C4-2B (cell line): Measurements from ENCODE around the gene BICRA.
A peak's percentile ranks its signal among the peaks of the same experiment; 100 is the strongest.

Experiments
- H3K27ac ChIP-seq: fragments of 450-650 bp; 2 replicates; pipeline ENCODE4 v1.5.1; 2017
- ZFX ChIP-seq: fragments of 450-650 bp; IDR thresholded peaks from 2 replicates; pipeline ENCODE4 v1.6.1; 2017
- TF ChIP-seq, protein P1 (sequence below): fragments of 450-650 bp; conservative IDR thresholded peaks from 2 replicates; pipeline ENCODE4 v1.5.1; 2017; ENCODE audit warnings: mild to moderate bottlenecking

BICRA gene

DNA sequence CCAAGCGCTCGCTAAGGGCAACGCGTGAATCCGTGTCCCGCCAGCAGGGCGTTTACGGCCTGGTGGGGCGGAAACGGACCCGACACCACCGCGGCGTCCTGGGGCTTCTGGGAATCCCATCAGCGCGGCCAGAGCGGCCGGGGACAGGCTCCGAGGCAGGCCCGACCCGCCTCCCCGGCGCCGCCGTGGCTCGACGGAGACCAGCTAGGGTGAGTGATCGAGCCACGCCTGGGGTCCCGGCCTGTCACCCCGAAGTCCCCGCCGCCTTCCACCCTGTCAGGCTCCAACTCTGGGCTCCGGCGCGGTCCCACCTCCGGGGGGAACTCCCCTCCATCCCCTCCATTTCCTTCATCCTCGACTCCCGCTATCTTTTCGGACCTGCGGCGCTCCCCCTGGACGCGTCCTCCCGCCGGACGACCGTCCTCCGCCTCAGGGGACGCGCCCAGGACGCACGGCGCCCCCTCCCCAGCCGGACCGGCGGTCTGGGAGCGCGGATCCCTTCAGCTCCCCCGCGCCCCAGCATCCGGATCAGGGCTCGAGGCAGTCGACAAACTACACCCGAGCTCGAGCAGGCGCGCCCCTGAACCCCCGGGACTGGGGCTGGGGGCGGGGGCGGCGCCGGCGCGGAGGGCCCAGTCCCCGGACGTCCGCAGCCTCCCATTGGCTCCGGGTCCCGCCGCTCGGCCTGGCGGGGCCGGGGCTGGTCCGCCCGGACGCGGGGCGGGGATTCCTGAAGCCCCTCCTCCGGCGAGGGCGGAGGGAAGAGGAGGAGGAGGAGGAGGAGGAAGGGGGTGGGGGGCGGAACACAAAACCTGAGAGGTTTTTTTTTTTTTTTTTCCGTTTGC, 638 bp upstream of the BICRA start:
- peak; percentile 65 for TF ChIP-seq ZFX
- TF ChIP-seq, protein P1, sequence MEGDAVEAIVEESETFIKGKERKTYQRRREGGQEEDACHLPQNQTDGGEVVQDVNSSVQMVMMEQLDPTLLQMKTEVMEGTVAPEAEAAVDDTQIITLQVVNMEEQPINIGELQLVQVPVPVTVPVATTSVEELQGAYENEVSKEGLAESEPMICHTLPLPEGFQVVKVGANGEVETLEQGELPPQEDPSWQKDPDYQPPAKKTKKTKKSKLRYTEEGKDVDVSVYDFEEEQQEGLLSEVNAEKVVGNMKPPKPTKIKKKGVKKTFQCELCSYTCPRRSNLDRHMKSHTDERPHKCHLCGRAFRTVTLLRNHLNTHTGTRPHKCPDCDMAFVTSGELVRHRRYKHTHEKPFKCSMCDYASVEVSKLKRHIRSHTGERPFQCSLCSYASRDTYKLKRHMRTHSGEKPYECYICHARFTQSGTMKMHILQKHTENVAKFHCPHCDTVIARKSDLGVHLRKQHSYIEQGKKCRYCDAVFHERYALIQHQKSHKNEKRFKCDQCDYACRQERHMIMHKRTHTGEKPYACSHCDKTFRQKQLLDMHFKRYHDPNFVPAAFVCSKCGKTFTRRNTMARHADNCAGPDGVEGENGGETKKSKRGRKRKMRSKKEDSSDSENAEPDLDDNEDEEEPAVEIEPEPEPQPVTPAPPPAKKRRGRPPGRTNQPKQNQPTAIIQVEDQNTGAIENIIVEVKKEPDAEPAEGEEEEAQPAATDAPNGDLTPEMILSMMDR = no peak; the same call in 1 of the 2 replicates
- peak overlapping the region; percentile 100 for H3K27ac ChIP-seq

DNA sequence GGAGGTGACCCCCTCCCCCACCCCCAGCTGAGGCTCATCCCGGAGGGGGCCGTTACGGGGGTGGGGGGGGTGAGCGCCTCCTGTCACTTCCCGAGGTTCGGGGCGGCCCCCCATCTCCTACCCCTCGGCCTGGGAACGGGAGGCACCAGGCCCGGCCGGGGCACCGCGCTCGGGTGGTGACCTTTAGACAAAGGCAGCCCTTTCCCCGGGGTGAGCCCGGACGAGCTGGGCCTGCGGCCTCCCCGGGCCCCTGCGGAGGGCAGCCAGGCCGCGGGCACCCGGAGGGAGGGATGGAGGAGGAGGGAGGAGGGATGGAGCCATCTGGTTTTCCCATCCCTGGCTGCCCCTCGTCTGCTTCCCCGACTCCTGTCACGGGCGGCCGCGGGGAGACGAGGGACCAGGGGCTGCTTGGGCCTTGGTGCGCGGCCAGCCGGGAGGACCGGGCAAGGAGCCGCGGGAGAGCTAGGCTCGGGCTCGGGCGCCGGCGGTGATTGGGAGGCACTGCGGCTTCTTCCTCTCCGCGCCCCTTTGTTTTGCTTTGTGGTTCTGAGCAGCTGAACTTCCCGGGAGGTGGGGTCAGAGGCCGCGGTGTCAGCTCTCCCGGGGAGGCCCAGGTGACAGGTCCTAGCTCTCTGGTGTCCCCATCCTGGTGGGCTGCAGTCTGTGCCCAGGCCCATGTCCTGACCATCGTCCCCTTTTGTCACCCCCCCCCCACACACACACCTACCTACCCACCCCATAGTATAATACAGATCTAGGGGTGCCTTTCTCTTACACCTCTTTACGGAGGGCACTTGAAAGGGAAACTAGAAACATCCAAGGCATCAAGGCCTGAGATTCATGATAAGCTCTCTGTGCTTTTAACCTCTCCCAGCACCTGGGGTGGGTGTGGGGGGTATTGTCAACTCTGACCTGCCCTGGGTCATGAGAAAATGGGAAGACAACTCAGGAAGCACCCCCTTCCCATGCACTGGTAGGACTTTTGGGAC, 1.3 kb downstream of the BICRA start:
- TF ChIP-seq, protein P1 = no peak
- TF ChIP-seq ZFX = peak; percentile 63
- peak overlapping the region; percentile 100 for H3K27ac ChIP-seq

DNA sequence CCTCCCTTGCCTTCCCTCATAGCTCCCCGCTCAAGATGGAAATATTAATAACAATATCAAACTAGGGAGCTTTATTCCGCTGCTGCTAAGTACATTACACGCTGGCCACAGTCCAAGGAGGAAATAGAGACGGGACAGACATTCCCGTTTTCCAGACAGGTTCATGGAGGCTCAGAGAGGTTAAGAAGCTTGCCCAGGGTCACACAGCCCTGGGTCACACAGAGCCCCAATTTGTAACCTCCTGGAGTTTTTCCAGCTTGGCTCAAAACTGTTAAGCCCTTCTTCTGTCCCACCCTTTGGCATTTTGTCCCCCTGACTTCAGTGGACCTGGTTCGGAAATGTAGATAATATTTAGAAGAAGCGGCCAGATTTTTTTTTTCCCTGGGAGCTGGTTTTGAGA, 2.0 kb downstream of the BICRA start:
- H3K27ac ChIP-seq = peak overlapping the region; percentile 100
- TF ChIP-seq ZFX = no peak
- TF ChIP-seq, protein P1 = no peak

DNA sequence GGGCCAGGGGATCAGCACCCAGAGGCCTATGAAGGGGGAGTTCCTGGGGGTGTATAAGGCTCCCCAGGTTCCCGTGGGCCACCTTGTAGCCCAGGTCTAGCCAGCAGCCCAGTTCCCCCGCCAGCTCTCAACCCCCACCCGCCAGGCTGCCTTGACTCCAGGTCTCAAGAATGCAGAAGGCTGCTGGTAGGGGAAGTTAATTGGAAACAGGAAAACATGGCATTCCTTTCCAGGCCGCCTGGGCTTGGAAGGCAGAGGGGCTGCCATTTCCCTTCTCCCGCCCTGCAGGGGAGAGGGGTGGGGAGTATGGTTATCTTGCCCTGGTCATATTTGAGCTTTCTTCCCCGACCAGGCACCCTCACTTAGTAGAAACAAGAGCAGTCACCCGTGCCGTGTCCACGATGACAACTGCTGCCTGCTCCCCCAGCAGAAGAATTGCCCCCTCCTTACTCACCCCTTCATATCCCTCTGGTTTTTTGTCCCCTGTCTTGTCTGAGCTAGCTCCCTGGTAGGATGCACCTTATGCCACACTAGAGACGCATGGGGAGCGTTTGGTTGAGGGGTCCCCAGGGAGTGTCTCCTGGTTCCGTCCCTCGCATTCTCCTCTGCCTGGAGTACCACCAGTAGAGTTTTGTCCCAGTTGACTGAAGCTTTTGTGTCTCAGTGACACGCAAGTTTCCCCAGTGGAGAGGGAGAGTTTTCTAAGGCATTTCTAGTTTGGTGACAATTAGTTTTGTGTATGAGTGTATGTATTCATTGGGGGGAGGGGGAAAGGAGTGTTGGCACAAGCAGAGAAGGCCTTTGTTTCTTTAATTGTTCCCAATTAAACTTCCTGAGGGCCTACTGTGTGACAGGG, 4.5 kb downstream of the BICRA start:
- TF ChIP-seq ZFX = no peak
- TF ChIP-seq, protein P1 = no peak
- no peak overlapping the region for H3K27ac ChIP-seq

DNA sequence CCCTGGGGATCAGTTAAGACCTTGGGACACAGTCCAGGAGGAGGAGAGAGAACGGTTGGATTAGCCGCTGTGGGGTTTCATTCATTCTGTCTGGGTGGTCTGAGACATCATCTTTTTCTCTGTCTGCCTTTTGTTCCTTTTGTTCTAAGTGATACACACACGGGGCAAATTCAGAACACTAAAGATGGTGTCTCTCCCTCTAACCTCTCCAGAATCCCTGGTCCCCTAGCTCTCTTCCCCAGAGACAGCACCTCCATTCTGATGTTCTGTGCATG, 5.0 kb downstream of the BICRA start:
- no peak overlapping the region for H3K27ac ChIP-seq
- no peak for TF ChIP-seq ZFX

DNA sequence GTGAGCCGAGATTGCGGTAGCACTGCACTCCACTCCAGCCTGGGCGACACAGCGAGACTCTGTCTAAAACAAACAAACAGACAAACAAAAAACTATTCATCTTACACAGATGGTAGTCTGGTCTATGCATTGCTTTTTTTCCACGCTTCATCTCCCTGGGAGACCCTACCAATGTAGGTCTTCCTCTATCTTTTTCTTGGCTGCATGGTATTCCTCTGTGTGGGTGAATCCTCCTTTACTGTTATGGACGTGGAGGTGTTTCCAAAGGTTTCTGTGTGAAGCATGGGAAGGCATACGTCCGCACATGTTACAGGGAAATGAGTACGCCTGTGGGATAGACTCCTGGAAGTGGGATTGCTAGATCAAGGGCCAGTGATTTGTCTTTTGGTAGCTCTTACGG, 5.6 kb downstream of the BICRA start:
- no peak for TF ChIP-seq ZFX
- TF ChIP-seq, protein P1 = no peak
- no peak overlapping the region for H3K27ac ChIP-seq

DNA sequence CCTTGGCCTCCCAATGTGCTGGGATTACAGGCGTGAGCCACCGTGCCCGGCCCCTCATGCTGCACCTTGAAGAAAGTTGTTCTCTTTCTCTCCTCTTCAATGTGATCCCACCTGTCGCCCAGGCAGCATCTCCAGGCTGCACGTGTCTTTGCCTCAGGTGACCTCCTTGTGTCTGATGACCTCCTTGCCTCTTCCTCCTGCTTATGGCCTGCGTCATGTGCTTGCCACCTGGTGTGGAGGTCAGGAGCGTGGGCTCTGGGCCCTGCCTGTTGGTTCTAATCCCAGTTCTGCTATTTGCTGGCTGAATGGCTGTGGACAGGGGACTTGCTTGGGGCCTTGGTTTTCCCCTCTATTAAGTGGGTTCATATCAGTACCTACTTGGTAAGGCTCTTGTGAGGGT, 6.3 kb downstream of the BICRA start:
- TF ChIP-seq, protein P1 = no peak
- no peak for TF ChIP-seq ZFX
- H3K27ac ChIP-seq = no peak overlapping the region
